Upper lobe of right lung (tissue), 1 donor: Measurements from ENCODE around the gene BABAM2. TPM values are rescaled to one million over a fixed set of nuclear protein-coding genes. Genes with fewer than 3 reads are reported as not detected.

Source experiments
- ATAC-seq: fragments of 200-7000 bp; cut with Tn5 transposase; one replicate; pipeline ENCODE4 v1.9.1; 2020; ENCODE audit warnings: mild to moderate bottlenecking, moderate library complexity
- DNase-seq: peaks from one replicate; pipeline ENCODE4 v3.0.0-alpha.2; 2020
- H3K27ac ChIP-seq: fragments of 200-600 bp; one replicate; pipeline ENCODE4 v1.8.0; 2022
- H3K27me3 ChIP-seq: fragments of 200-600 bp; one replicate; pipeline ENCODE4 v1.8.0; 2022; ENCODE audit warnings: mild to moderate bottlenecking
- H3K36me3 ChIP-seq: fragments of 200-600 bp; one replicate; pipeline ENCODE4 v1.8.0; 2022
- H3K4me1 ChIP-seq: fragments of 200-600 bp; one replicate; pipeline ENCODE4 v1.8.0; 2022
- H3K4me3 ChIP-seq: fragments of 200-600 bp; one replicate; pipeline ENCODE4 v1.8.0; 2022; ENCODE audit warnings: mild to moderate bottlenecking
- H3K9me3 ChIP-seq: fragments of 200-600 bp; one replicate; pipeline ENCODE4 v1.8.0; 2022
- intact Hi-C: fragments of 100-400 bp; cut with DNase I; formaldehyde crosslinking; loops from one replicate; pipeline ENCODE4 v1.11.0; 2022
- total RNA-seq: library from RNA; stranded (reverse); fragmentation: NEBNext Ultra II Directional; extraction: Animal tissue kit (Norgen Biotek cat#: 25700); gene quantifications from one replicate; pipeline ENCODE4 v1.2.1, GENCODE V29; 2021
- TF ChIP-seq, protein P1 (sequence below): fragments of 200-600 bp; IDR thresholded peaks from one replicate; pipeline ENCODE4 v1.8.0; 2022; ENCODE audit warnings: antibody characterized with exemption
- donor health status: DM: no; HTN: yes; CAD: no; lungs with severe emphysema.

Gene BABAM2
- total RNA-seq, 1 donor from 2014 or later = 36.2 TPM

DNA sequence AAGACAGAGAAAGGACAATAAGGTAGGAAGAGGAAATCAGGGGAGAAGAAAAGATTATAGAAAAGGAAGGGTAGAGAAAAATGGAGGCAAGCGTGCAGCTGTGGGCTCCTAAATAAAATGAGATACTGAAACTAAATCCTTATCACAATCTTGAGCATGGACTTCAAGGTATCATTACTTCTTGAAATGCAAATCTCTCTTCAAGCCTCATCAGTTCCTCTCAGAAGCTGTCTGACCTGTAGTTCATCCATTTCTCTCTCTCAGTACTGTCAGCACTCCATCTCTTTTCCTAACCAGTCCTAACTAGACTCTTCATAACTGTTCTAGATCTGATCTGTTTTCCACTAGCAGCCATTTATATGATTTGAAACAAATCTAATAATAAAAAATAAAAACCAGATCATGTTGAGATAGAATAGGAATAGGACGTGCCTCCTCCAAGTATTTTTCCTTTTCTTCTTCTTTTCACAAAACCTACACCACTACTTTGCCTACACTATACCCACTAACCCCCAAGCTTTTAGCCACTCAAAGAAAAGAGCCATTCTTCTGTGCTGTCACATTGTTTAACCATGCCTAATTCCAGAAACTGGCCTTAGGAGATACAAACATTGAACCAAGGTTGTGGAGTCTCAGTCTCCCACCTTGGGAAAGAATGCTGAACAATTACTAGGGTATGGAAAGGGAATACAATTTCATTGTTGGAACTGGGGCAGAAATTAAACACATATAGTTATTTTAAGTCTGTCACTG, 21.1 kb downstream of the BABAM2 start:
- H3K9me3 ChIP-seq = no peaks in the 10 kb centered on the region
- H3K36me3 ChIP-seq = no peaks in the 10 kb centered on the region
- no peak overlapping the region for H3K27ac ChIP-seq
- TF ChIP-seq, protein P1, sequence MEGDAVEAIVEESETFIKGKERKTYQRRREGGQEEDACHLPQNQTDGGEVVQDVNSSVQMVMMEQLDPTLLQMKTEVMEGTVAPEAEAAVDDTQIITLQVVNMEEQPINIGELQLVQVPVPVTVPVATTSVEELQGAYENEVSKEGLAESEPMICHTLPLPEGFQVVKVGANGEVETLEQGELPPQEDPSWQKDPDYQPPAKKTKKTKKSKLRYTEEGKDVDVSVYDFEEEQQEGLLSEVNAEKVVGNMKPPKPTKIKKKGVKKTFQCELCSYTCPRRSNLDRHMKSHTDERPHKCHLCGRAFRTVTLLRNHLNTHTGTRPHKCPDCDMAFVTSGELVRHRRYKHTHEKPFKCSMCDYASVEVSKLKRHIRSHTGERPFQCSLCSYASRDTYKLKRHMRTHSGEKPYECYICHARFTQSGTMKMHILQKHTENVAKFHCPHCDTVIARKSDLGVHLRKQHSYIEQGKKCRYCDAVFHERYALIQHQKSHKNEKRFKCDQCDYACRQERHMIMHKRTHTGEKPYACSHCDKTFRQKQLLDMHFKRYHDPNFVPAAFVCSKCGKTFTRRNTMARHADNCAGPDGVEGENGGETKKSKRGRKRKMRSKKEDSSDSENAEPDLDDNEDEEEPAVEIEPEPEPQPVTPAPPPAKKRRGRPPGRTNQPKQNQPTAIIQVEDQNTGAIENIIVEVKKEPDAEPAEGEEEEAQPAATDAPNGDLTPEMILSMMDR = no peak
- DNase-seq (no peak), ATAC-seq (no peak)
- no peak overlapping the region for H3K4me3 ChIP-seq
- peaks cover 24% of the 10 kb centered on the region for H3K4me1 ChIP-seq
- intact Hi-C loops = no loop called here
- H3K27me3 ChIP-seq = no peaks in the 10 kb centered on the region

DNA sequence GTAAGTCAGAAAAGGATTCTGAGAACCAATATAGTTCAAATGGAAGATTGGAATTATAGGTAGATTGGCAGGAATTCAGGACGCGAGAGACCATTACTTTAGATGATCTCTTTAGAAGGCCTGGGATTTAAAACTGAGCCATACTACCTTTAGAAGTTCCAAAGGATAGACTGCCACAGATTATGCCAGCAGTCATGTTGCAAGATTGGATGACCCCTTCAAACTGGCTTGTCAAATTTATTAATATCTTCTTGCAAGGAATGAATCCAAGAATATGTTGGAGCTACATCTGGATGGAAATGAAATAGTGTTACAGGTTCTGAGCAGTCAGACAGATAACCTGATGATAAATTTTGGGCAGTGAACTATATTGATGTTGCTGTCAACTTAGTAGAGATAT, 22.0 kb downstream of the BABAM2 start:
- Histone ChIP-seq H3K4me3 (no peak overlapping the region), H3K4me1 (peaks cover 24% of the 10 kb centered on the region), H3K9me3 (no peaks in the 10 kb centered on the region), H3K36me3 (no peaks in the 10 kb centered on the region), H3K27me3 (no peaks in the 10 kb centered on the region), H3K27ac (no peak overlapping the region)
- ATAC-seq = no peak
- DNase-seq = no peak
- intact Hi-C loops = no loop called here
- TF ChIP-seq, protein P1 = no peak

DNA sequence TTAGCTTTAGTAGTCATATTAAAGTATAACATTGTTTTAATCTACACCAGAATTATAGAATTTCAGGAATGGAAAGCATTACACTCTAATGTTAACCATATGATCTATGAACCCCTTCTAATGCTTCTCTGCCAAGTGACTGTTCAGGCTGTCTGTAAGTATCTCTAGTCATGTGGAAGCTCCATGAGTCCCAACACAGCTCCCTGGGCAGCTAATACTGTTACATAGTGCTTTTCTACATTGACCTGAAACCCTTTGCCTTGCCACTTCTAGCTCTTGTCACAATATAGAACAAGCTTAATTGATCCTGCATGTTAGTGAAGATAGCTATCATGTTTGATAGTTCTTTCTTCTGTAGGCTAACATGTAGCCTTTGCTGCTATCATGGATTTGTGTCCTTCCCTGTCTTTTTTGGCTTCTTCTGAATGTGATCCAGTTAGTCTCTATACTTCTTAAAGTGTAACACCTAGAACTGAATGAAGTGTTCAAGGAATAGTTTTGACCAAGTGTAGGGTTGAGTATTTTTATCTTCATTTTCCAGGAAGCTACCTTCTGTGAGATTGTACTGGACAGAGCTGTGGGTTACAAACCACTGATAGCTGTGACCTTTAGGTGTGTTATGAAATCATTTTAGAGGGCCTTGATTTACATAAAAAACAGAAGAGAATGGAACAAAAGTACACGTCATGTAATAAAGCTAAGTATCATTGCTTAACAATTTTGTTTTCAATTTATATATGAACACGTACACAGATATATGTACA, 23.7 kb downstream of the BABAM2 start:
- ATAC-seq = peak; percentile 23
- H3K36me3 ChIP-seq = no peaks in the 10 kb centered on the region
- intact Hi-C loops = no loop called here
- no peak overlapping the region for H3K27ac ChIP-seq
- H3K4me1 ChIP-seq = peaks cover 24% of the 10 kb centered on the region
- no peak for DNase-seq
- TF ChIP-seq, protein P1 = no peak
- no peaks in the 10 kb centered on the region for H3K27me3 ChIP-seq
- no peak overlapping the region for H3K4me3 ChIP-seq
- H3K9me3 ChIP-seq = no peaks in the 10 kb centered on the region

DNA sequence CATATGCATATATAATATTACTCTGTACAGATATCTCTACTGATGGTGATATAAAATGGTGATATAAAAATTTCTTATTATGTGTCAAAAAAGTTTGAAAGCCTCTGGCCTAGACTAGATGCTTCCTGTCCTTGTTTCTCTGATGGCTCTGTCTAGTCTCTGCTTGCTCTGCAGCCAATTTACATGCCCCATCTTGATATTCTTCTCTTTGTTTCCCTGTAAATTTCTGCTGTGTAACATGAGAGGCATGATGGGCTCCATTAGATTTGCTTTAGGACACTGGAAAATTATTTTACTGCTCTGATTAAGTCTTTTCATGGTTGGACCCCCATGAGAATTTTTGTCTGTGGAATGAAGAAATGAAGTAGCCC, 24.3 kb downstream of the BABAM2 start:
- Histone ChIP-seq H3K27me3 (no peaks in the 10 kb centered on the region), H3K4me1 (peaks cover 26% of the 10 kb centered on the region), H3K9me3 (no peaks in the 10 kb centered on the region), H3K4me3 (no peak overlapping the region), H3K27ac (peak overlapping the region; percentile 24), H3K36me3 (no peaks in the 10 kb centered on the region)
- TF ChIP-seq, protein P1 = no peak
- intact Hi-C loops = no loop called here
- DNase-seq = no peak
- ATAC-seq = no peak

DNA sequence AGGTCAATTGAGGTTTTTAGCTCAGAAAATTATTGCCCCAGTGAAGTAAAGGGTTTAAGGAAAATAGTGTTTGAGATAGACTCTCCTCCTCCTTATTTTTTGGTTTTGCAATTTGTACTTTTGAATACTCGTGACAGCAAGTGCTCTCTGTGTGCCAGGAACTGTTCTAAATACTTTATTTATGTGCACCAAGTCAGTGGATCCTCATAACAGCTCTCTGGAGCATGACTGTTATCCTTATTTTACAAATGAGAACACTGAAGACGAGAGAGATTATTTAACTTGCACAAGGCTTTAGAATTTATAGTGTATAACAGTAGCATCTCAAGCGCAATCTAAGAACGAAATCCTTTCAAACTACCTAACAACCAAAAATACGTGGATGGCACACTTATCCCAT, 24.7 kb downstream of the BABAM2 start:
- intact Hi-C loops = no loop called here
- TF ChIP-seq, protein P1 = no peak
- H3K4me3 ChIP-seq = no peak overlapping the region
- H3K27me3 ChIP-seq = no peaks in the 10 kb centered on the region
- H3K27ac ChIP-seq = peak overlapping the region; percentile 24
- DNase-seq = no peak
- peaks cover 30% of the 10 kb centered on the region for H3K4me1 ChIP-seq
- peak; percentile 39 for ATAC-seq
- H3K9me3 ChIP-seq = no peaks in the 10 kb centered on the region
- no peaks in the 10 kb centered on the region for H3K36me3 ChIP-seq
